Type B pancreatic cell (in vitro differentiated cells): ENCODE measurements around the gene DPAGT1. TPM values are rescaled to one million over a fixed set of nuclear protein-coding genes. Genes with fewer than 3 reads are reported as not detected.
"Not testable (repeated sequence)": the region's sequence is repeated elsewhere in the genome, so short reads cannot be mapped to it uniquely, and the experiment has no call there.

Experiments
- DNase-seq: peaks from one replicate; pipeline ENCODE4 v3.0.0; 2021; ENCODE audit warnings: mixed read lengths; ENCODE audit not compliant: unreplicated experiment; ENCODE audit errors: extremely low spot score
- H3K27ac Mint-ChIP-seq: 2 replicates; pipeline ENCODE4 v1.8.0; 2021; ENCODE audit warnings: mild to moderate bottlenecking, mixed read lengths
- H3K27me3 Mint-ChIP-seq: 2 replicates; pipeline ENCODE4 v1.8.0; 2021; ENCODE audit warnings: mixed read lengths
- H3K36me3 Mint-ChIP-seq: 2 replicates; pipeline ENCODE4 v1.8.0; 2021; ENCODE audit warnings: mixed read lengths
- H3K4me1 Mint-ChIP-seq: one replicate; pipeline ENCODE4 v1.8.0; 2021; ENCODE audit warnings: mixed read lengths; ENCODE audit not compliant: unreplicated experiment
- H3K4me3 Mint-ChIP-seq: 2 replicates; pipeline ENCODE4 v1.8.0; 2021; ENCODE audit warnings: mild to moderate bottlenecking, mixed read lengths
- H3K9me3 Mint-ChIP-seq: 2 replicates; pipeline ENCODE4 v1.8.0; 2021; ENCODE audit warnings: mixed read lengths
- CTCF ChIP-seq: fragments of 200-600 bp; sonication (generic); conservative IDR thresholded peaks from 2 replicates; pipeline ENCODE4 v1.5.0; 2021; ENCODE audit warnings: antibody characterized with exemption, mild to moderate bottlenecking
- total RNA-seq: library from RNA; stranded (reverse); gene quantifications from 2 replicates; pipeline ENCODE4 v1.2.1, GENCODE V29; 2021; ENCODE audit warnings: low replicate concordance

The DPAGT1 gene
- total RNA-seq, 1 donor from 2014 or later, result 62.1 TPM

- no peak for TF ChIP-seq CTCF
- DNase-seq, result no peak
- no peak overlapping the region for H3K27ac Mint-ChIP-seq
- H3K4me3 Mint-ChIP-seq, result no peak overlapping the region
- peaks cover 13% of the 10 kb centered on the region for H3K36me3 Mint-ChIP-seq
- H3K4me1 Mint-ChIP-seq, result no peaks in the 10 kb centered on the region
- no peaks in the 10 kb centered on the region for H3K27me3 Mint-ChIP-seq
- no peaks in the 10 kb centered on the region for H3K9me3 Mint-ChIP-seq
Measured at GRCh38 chr11:119077839-119078238, 23.8 kb downstream of the DPAGT1 start.

GRCh38 chr11:119067371-119068222 is 34.1 kb downstream of the DPAGT1 start, which contains the start of gene VPS11:
Gene VPS11, plus strand, starts transcription at chr11:119067818. Its CDS starts 6 bp downstream, at chr11:119067824.
- H3K4me3 Mint-ChIP-seq, result peak within 1 kb of the TSS; percentile 97
- TF ChIP-seq CTCF, result no peak
- H3K4me1 Mint-ChIP-seq, result peaks cover 9% of the 10 kb centered on the region
- DNase-seq, result peak; percentile 97
- peaks cover 8% of the 10 kb centered on the region for H3K36me3 Mint-ChIP-seq
- no peaks in the 10 kb centered on the region for H3K9me3 Mint-ChIP-seq
- H3K27ac Mint-ChIP-seq, result peak within 1 kb of the TSS; percentile 92
- H3K27me3 Mint-ChIP-seq, result no peaks in the 10 kb centered on the region

- peak; percentile 62 for TF ChIP-seq CTCF
- Mint-ChIP-seq H3K36me3 (peaks cover 8% of the 10 kb centered on the region), H3K9me3 (no peaks in the 10 kb centered on the region), H3K4me3 (peak overlapping the region; percentile 59), H3K4me1 (peaks cover 9% of the 10 kb centered on the region), H3K27me3 (no peaks in the 10 kb centered on the region), H3K27ac (no peak overlapping the region)
- no peak for DNase-seq
Measured at GRCh38 chr11:119065369-119065768, 36.3 kb downstream of the DPAGT1 start.

- Mint-ChIP-seq H3K4me1 (peaks cover 13% of the 10 kb centered on the region), H3K36me3 (no peaks in the 10 kb centered on the region), H3K27ac (no peak overlapping the region), H3K27me3 (no peaks in the 10 kb centered on the region), H3K9me3 (no peaks in the 10 kb centered on the region), H3K4me3 (no peak overlapping the region)
- TF ChIP-seq CTCF, result no peak
- no peak for DNase-seq
Measured at GRCh38 chr11:119062779-119063178, 38.9 kb downstream of the DPAGT1 start.

- Mint-ChIP-seq H3K4me1 (peaks cover 4% of the 10 kb centered on the region), H3K27me3 (no peaks in the 10 kb centered on the region), H3K4me3 (no peak overlapping the region), H3K27ac (no peak overlapping the region), H3K9me3 (no peaks in the 10 kb centered on the region), H3K36me3 (no peaks in the 10 kb centered on the region)
- TF ChIP-seq CTCF, result no peak
- DNase-seq, result no peak
Measured at GRCh38 chr11:119061256-119061655, 40.4 kb downstream of the DPAGT1 start.

GRCh38 chr11:119059128-119059527 is 42.5 kb downstream of the DPAGT1 start:
- H3K27me3 Mint-ChIP-seq, H3K36me3 Mint-ChIP-seq, H3K4me3 Mint-ChIP-seq, DNase-seq, H3K27ac Mint-ChIP-seq, H3K9me3 Mint-ChIP-seq: not testable (repeated sequence)
- H3K4me1 Mint-ChIP-seq, result peaks cover 11% of the 10 kb centered on the region
